KMS-11 (cell line): ENCODE measurements around the gene MROH7.

Source experiments
- H2AFZ ChIP-seq: fragments of 200-600 bp; sonication (generic); 2 replicates; pipeline ENCODE4 v1.6.1; 2016; ENCODE audit warnings: antibody characterized with exemption, mixed run types, low read depth
- H3K27ac ChIP-seq: fragments of 200-600 bp; sonication (generic); 2 replicates; pipeline ENCODE4 v1.6.1; 2016; ENCODE audit warnings: mild to moderate bottlenecking, mixed run types
- H3K27me3 ChIP-seq: fragments of 200-600 bp; sonication (generic); 2 replicates; pipeline ENCODE4 v1.6.1; 2017; ENCODE audit warnings: mild to moderate bottlenecking, low read depth, mixed run types, moderate library complexity; ENCODE audit not compliant: insufficient read depth
- H3K36me3 ChIP-seq: fragments of 200-600 bp; sonication (generic); 2 replicates; pipeline ENCODE4 v1.6.1; 2017; ENCODE audit warnings: mild to moderate bottlenecking, mixed run types; ENCODE audit not compliant: insufficient read depth
- H3K4me1 ChIP-seq: fragments of 200-600 bp; sonication (generic); 2 replicates; pipeline ENCODE4 v1.6.1; 2016; ENCODE audit warnings: mild to moderate bottlenecking, low read depth, mixed run types; ENCODE audit not compliant: poor library complexity, severe bottlenecking
- H3K4me2 ChIP-seq: fragments of 200-600 bp; sonication (generic); 2 replicates; pipeline ENCODE4 v1.7.0; 2016; ENCODE audit warnings: mild to moderate bottlenecking, mixed run types
- H3K4me3 ChIP-seq: fragments of 200-600 bp; sonication (generic); IDR thresholded peaks from 2 replicates; pipeline ENCODE4 v1.6.1; 2017; ENCODE audit warnings: low read depth, low read length, mixed read lengths; ENCODE audit not compliant: insufficient read depth
- H3K79me2 ChIP-seq: fragments of 200-600 bp; sonication (generic); 2 replicates; pipeline ENCODE4 v1.6.1; 2016; ENCODE audit warnings: low read depth, mixed run types; ENCODE audit not compliant: insufficient read depth
- H3K9ac ChIP-seq: fragments of 200-600 bp; sonication (generic); 2 replicates; pipeline ENCODE4 v1.6.1; 2016; ENCODE audit warnings: mild to moderate bottlenecking, mixed run types
- H4K20me1 ChIP-seq: fragments of 200-600 bp; sonication (generic); 2 replicates; pipeline ENCODE4 v1.6.1; 2016; ENCODE audit warnings: mild to moderate bottlenecking, mixed run types; ENCODE audit not compliant: insufficient read depth
- TF ChIP-seq, protein P1 (sequence below): fragments of 200-600 bp; sonication (generic); conservative IDR thresholded peaks from 2 replicates; pipeline ENCODE4 v1.6.1; 2017; ENCODE audit warnings: low read depth, mild to moderate bottlenecking, antibody characterized with exemption, low read length, moderate library complexity, mixed read lengths

MROH7 gene

DNA sequence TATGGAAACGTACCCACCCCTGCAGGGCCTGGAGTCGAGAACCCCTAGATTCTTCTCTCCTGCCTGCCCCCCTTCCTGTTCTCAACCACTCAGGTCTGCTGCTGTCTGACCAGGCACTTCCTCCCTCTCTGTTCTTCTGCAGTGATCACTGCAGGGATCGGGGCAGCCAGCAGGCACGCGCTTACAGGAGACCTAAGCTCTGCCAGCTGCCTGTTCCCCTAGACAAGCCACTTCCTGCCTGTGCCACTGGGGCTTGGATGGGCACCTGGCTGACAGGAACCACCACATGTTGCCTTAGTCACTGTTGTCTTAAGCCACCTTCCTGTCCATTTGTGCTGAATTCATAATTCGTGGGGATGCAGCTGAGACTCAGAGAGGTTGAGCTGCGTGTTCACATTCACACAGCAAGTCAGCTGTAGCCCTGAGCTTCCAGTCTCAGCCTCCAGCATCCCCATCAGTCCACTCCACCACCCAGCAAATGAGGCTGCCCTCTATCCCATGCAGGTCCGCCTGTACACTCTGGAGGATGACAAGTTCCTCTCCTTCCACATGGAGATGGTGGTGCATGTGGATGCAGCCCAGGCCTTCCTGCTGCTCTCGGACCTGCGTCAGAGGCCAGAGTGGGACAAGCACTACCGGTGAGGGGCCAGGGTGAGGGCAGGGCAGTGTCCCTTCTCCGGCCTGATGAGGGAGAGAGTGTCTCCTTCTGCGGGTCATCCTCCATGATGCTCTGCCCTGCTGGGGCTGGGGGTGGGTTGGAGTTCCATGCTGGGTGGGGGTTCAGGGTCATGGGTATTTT lies 36.8 kb upstream of the MROH7 start:
- TF ChIP-seq, protein P1, sequence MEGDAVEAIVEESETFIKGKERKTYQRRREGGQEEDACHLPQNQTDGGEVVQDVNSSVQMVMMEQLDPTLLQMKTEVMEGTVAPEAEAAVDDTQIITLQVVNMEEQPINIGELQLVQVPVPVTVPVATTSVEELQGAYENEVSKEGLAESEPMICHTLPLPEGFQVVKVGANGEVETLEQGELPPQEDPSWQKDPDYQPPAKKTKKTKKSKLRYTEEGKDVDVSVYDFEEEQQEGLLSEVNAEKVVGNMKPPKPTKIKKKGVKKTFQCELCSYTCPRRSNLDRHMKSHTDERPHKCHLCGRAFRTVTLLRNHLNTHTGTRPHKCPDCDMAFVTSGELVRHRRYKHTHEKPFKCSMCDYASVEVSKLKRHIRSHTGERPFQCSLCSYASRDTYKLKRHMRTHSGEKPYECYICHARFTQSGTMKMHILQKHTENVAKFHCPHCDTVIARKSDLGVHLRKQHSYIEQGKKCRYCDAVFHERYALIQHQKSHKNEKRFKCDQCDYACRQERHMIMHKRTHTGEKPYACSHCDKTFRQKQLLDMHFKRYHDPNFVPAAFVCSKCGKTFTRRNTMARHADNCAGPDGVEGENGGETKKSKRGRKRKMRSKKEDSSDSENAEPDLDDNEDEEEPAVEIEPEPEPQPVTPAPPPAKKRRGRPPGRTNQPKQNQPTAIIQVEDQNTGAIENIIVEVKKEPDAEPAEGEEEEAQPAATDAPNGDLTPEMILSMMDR, result no peak
- no peak overlapping the region for H3K4me2 ChIP-seq
- no peaks in the 10 kb centered on the region for H3K4me1 ChIP-seq
- H3K27me3 ChIP-seq, result no peaks in the 10 kb centered on the region
- H3K27ac ChIP-seq, result no peak overlapping the region
- no peak overlapping the region for H2AFZ ChIP-seq
- H4K20me1 ChIP-seq, result no peaks in the 10 kb centered on the region
- H3K4me3 ChIP-seq, result no peak overlapping the region
- H3K36me3 ChIP-seq, result no peaks in the 10 kb centered on the region
- H3K9ac ChIP-seq, result no peak overlapping the region
- H3K79me2 ChIP-seq, result no peaks in the 10 kb centered on the region

- Histone ChIP-seq H3K27me3 (no peaks in the 10 kb centered on the region), H2AFZ (no peak overlapping the region), H3K27ac (no peak overlapping the region), H3K4me3 (no peak overlapping the region), H3K9ac (no peak overlapping the region), H3K4me2 (no peak overlapping the region), H4K20me1 (no peaks in the 10 kb centered on the region), H3K4me1 (no peaks in the 10 kb centered on the region), H3K79me2 (no peaks in the 10 kb centered on the region), H3K36me3 (no peaks in the 10 kb centered on the region)
- TF ChIP-seq, protein P1, result no peak
These were observed 35.2 kb upstream of the MROH7 start for GRCh38 chr1:54606096-54606989.

DNA sequence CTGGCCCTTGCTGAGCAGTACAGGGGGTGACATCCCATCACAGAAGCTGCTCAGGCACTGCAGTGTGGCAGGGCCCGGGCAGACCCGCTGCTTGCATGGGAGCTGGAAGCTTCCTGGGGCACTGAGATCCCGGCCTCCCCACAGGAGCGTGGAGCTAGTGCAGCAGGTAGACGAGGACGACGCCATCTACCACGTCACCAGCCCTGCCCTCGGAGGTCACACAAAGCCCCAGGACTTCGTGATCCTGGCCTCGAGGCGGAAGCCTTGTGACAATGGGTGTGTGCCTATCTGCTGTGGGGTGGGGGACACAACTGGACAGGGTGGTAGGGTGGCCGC lies 34.6 kb upstream of the MROH7 start:
- TF ChIP-seq, protein P1, result no peak
- Histone ChIP-seq H3K27ac (no peak overlapping the region), H3K27me3 (no peaks in the 10 kb centered on the region), H4K20me1 (no peaks in the 10 kb centered on the region), H3K36me3 (no peaks in the 10 kb centered on the region), H3K9ac (no peak overlapping the region), H3K4me1 (no peaks in the 10 kb centered on the region), H3K4me2 (no peak overlapping the region), H3K79me2 (no peaks in the 10 kb centered on the region), H2AFZ (no peak overlapping the region), H3K4me3 (no peak overlapping the region)

GRCh38 chr1:54607821-54608565 lies 33.6 kb upstream of the MROH7 start:
- Histone ChIP-seq H3K27me3 (no peaks in the 10 kb centered on the region), H3K9ac (no peak overlapping the region), H3K27ac (no peak overlapping the region), H3K4me1 (no peaks in the 10 kb centered on the region), H3K36me3 (no peaks in the 10 kb centered on the region), H3K4me3 (no peak overlapping the region), H2AFZ (no peak overlapping the region), H4K20me1 (no peaks in the 10 kb centered on the region), H3K79me2 (no peaks in the 10 kb centered on the region), H3K4me2 (no peak overlapping the region)
- TF ChIP-seq, protein P1, result no peak
